GM10248 (cell line): ENCODE measurements around the gene RPL37A.

Source experiments
- CTCF ChIA-PET: fragments of 300-600 bp; sonication (Branson Sonifier 250); formaldehyde crosslinking; extraction: SDS; loops from one replicate; lab custom pipeline; 2021; ENCODE audit warnings: antibody characterized with exemption; lab: Yijun Ruan, JAX
- POLR2A ChIA-PET: fragments of 350-650 bp; sonication (Branson Sonifier 250); formaldehyde crosslinking; extraction: SDS; loops from one replicate; lab custom pipeline; 2020; ENCODE audit warnings: antibody characterized with exemption; lab: Yijun Ruan, JAX
- DNase-seq: peaks from one replicate; pipeline ENCODE4 v3.0.0; 2012; ENCODE audit errors: extremely low spot score
- TF ChIP-seq, protein P1 (sequence below): IDR thresholded peaks from 2 replicates; pipeline ENCODE4 v1.5.1; 2012; ENCODE audit warnings: mild to moderate bottlenecking, low read depth; ENCODE audit errors: extremely low read depth, missing control alignments, control extremely low read depth

RPL37A gene

DNA sequence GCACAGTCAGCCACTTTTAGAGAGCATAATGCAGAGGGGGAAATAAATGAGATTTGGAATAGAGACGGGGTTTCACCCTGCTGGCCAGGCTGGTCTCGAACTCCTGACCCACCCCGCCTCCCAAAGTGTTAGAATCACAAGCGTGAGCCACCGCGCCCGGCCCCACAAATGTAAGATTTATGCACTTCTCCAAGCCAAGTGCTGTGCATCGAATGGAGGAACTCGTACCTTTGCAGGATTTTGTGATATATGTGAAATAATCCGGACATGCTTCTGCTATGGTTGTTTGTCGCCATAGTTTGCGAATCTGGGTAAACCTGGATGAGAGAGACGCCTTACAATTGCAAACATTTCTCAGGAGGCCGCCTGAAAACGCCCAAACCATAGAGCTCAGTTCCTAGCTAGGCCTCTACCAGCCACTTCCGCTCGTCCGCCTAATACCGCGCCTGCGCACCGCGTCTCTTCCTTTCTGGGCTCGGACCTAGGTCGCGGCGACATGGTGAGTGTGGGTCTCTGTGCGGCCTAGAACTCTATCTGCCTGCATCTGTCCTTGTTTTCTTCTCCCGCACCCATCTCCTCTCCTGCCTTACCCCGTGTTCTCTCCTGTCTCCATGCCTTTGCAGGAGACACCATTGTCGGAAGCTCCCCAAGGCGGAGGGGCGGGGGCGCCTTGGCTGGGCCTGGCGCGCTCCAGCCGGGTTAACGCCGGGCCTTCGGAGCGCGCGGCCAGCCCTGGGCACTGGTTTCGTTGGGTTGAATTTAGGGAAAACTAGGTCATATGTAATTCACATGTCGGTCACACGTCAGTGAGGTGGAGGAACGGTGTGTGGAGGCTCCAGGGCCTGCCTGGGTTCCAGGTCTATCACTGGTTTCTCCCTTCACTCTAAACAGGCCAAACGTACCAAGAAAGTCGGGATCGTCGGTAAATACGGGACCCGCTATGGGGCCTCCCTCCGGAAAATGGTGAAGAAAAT, at the start of gene RPL37A:
RPL37A (plus strand) TSS at position 466 of the 974 bp plus-strand sequence; CDS start at position 497, 31 bp downstream.
- CTCF ChIA-PET: interaction anchor here (1.0 to 3.9 kb wide), 4 partner anchors 12 to 276 kb away, joined by 4 to 17 read pairs (median 8); no protein-coding TSS in a partner anchor
- TF ChIP-seq, protein P1, sequence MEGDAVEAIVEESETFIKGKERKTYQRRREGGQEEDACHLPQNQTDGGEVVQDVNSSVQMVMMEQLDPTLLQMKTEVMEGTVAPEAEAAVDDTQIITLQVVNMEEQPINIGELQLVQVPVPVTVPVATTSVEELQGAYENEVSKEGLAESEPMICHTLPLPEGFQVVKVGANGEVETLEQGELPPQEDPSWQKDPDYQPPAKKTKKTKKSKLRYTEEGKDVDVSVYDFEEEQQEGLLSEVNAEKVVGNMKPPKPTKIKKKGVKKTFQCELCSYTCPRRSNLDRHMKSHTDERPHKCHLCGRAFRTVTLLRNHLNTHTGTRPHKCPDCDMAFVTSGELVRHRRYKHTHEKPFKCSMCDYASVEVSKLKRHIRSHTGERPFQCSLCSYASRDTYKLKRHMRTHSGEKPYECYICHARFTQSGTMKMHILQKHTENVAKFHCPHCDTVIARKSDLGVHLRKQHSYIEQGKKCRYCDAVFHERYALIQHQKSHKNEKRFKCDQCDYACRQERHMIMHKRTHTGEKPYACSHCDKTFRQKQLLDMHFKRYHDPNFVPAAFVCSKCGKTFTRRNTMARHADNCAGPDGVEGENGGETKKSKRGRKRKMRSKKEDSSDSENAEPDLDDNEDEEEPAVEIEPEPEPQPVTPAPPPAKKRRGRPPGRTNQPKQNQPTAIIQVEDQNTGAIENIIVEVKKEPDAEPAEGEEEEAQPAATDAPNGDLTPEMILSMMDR: no peak
- peak; percentile 93 for DNase-seq
- POLR2A ChIA-PET: interaction anchor here (0.6 to 0.8 kb wide), 2 partner anchors 12 to 14 kb away, joined by 3 to 4 read pairs; no protein-coding TSS in a partner anchor

DNA sequence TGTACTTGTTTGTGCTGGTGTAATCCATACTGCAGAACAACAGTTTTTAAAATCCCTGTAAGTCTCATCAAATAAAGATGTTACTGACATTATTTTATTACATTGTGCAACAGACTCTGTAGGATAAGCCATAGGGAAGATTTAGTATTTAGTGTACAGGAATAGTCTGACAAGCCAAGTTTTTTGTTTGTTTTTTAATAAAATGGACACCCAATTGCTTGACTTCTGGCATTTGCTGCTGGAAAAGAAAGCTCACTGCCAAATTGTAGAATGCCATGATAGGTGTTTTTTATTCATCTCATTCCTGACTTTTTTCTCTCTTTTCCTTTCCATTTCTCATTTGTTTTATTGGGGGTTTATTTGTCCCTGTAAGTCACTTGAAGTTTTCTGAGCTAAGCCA, 48.3 kb upstream of the RPL37A start:
- ChIA-PET POLR2A (no interaction called here), CTCF (interaction anchor here (0.8 to 3.2 kb wide), 4 partner anchors 11 to 217 kb away, joined by 3 to 9 read pairs (median 4); no protein-coding TSS in a partner anchor)
- TF ChIP-seq, protein P1: no peak
- DNase-seq: no peak

DNA sequence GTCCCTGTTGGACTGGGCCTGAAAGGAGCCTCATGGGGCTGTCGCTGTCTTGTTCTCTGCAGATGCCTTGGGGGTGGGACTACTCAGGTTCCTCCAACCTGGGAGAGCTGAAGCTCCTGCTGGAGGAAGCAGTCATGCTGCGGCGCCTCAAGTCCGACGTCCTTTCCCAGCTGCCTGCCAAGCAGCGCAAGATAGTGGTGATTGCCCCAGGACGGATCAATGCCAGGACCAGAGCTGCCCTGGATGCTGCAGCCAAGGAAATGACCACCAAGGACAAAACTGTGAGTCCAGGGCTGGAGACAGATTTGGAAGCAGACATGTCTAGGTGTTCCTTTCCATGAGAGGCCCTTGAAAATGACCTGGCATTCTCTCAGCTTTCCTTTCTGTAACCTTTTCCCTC, 47.9 kb upstream of the RPL37A start:
- CTCF ChIA-PET: interaction anchor here (0.8 to 3.2 kb wide), 3 partner anchors 12 to 216 kb away, joined by 3 to 9 read pairs (median 4); no protein-coding TSS in a partner anchor
- TF ChIP-seq, protein P1: no peak
- POLR2A ChIA-PET: no interaction called here

DNA sequence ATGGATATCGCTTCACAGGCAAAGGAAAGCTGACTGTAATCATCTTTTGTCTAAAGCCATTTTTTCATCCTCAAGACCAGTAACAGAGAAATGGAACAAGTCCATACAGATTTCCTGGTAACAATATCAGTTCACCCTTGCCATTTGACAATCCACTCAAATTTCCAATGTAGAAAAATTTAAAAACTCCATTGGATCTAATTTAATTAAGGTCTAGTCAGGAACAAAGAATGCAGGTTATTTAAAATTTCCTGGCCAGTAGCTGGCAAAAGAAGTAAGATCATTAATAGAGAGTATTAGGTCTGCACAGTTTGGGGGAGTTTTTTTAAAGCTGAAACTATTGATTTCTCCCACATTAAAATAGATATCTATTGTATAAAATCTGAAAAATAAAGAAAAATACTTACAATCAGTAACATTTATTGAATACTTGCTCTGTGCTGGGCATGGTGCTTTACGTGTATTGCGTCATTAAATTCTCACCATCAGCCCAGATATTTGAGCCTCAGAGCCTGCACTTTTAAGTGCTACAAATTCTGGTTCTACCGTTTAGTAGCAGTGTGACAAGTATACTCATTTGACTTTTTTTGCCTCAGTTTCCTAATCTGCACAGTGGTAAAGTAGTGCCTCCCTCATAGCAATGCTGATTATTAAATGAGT, 44.6 kb upstream of the RPL37A start:
- CTCF ChIA-PET: interaction anchor here (1.5 kb wide), 1 partner anchor 8 kb away, joined by 5 read pairs; no protein-coding TSS in a partner anchor
- DNase-seq: no peak
- POLR2A ChIA-PET: no interaction called here
- TF ChIP-seq, protein P1: no peak

More for the DNA sequence above, 47.9 kb upstream of the RPL37A start:
- DNase-seq: no peak

DNA sequence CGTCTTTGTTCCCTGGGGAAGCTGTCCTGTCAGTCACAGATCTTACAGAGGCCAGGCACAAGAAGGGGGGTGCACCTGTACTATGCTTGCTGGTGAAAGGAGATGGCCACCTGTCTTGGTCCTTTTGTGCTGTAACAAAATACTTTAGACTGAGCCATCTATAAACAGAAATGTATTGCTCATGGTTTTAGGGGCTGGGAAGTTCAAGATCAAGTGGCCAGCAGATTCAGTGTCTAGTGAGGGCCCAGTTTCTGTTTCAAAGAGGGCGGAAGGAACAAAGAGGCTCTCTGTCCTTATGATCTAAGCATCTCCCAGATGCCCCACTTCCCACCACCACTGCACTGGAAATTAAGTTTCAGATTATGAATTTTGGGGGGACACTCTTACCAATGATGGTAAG, 35.5 kb upstream of the RPL37A start:
- CTCF ChIA-PET: interaction anchor here (1.5 kb wide), 1 partner anchor 10 kb away, joined by 5 read pairs; no protein-coding TSS in a partner anchor
- TF ChIP-seq, protein P1: no peak
- POLR2A ChIA-PET: no interaction called here
- DNase-seq: no peak
